A549 (cell line): Measurements from ENCODE around the gene KCNJ9. TPM values are rescaled to one million over a fixed set of nuclear protein-coding genes. Genes with fewer than 3 reads are reported as not detected.

ENCODE experiments used
- ATAC-seq, 2 experiments: fragments of 200-7000 bp in 1 of 2; fragments of >200 bp in 1 of 2; cut with Nextera tagmentation in 1 of 2; cut with Tn5 transposase in 1 of 2; 3 replicates each; pipeline versions ENCODE4 v1.8.0 to v1.9.1; 2018 to 2020; ENCODE audit warnings: mild to moderate bottlenecking in 1 of 2, moderate library complexity in 1 of 2
- CTCF ChIA-PET: fragments of 300-600 bp; sonication (Branson Sonifier 250); formaldehyde crosslinking; extraction: SDS; loops from one replicate; lab custom pipeline; 2021; ENCODE audit warnings: antibody characterized with exemption, inconsistent platforms; lab: Yijun Ruan, JAX
- POLR2A ChIA-PET: fragments of 350-600 bp; formaldehyde crosslinking; extraction: SDS; loops from one replicate; lab custom pipeline; 2021; ENCODE audit warnings: antibody characterized with exemption, inconsistent platforms; lab: Yijun Ruan, JAX
- DNase-seq, 2 experiments: peaks; one replicate each; pipeline versions ENCODE4 v3.0.0 to v3.0.0-alpha.2; 2011 to 2016; ENCODE audit warnings: low read depth in 1 of 2, low spot score in 1 of 2
- FAIRE-seq: peaks from 2 replicates; lab custom pipeline; 2011; peaks lifted over from hg19 to GRCh38; lab: Jason Lieb, UNC
- H3K27ac ChIP-seq, 2 experiments: fragments of >200 bp; sonication (Bioruptor Twin); formaldehyde crosslinking; 3 replicates each; pipeline ENCODE4 v1.5.1; 2016 to 2017
- H3K4me1 ChIP-seq: fragments of >200 bp; sonication (Bioruptor Twin); formaldehyde crosslinking; 3 replicates; pipeline ENCODE4 v1.6.1; 2016
- H3K4me2 ChIP-seq: fragments of >200 bp; sonication (Bioruptor Twin); formaldehyde crosslinking; 3 replicates; pipeline ENCODE4 v1.6.1; 2016
- H3K4me3 ChIP-seq: fragments of >200 bp; sonication (Bioruptor Twin); formaldehyde crosslinking; 3 replicates; pipeline ENCODE4 v1.5.1; 2016
- H3K9me3 ChIP-seq: fragments of >200 bp; sonication (Bioruptor Twin); formaldehyde crosslinking; 3 replicates; pipeline ENCODE4 v1.6.1; 2016
- EHF ChIP-seq: fragments of 250-450 bp; sonication (Bioruptor Pico); IDR thresholded peaks from 2 replicates; pipeline ENCODE4 v1.5.0; 2020; ENCODE audit warnings: mild to moderate bottlenecking
- FOXS1 ChIP-seq: fragments of 250-450 bp; sonication (Bioruptor Pico); IDR thresholded peaks from 2 replicates; pipeline ENCODE4 v1.5.0; 2020; ENCODE audit warnings: mild to moderate bottlenecking, moderate library complexity
- GATA3 ChIP-seq: IDR thresholded peaks from 2 replicates; pipeline ENCODE4 v1.6.1; 2012; ENCODE audit warnings: borderline replicate concordance
- HOXA7 ChIP-seq: fragments of 250-450 bp; sonication (Bioruptor Pico); IDR thresholded peaks from 2 replicates; pipeline ENCODE4 v1.5.0; 2020; ENCODE audit warnings: mild to moderate bottlenecking, moderate library complexity
- KDM5A ChIP-seq: fragments of 200-600 bp; sonication (generic); IDR thresholded peaks from 2 replicates; pipeline ENCODE4 v1.6.1; 2016; ENCODE audit warnings: antibody characterized with exemption, mild to moderate bottlenecking
- MAFK ChIP-seq: fragments of 450-650 bp; IDR thresholded peaks from 2 replicates; pipeline ENCODE4 v1.6.1; 2014; ENCODE audit not compliant: partially characterized antibody
- NPAS2 ChIP-seq: fragments of 250-450 bp; sonication (Bioruptor Pico); IDR thresholded peaks from 2 replicates; pipeline ENCODE4 v1.8.0; 2022; ENCODE audit warnings: mild to moderate bottlenecking, moderate library complexity, borderline replicate concordance
- POLR2A ChIP-seq: IDR thresholded peaks from 2 replicates; pipeline ENCODE4 v1.6.1; 2012; ENCODE audit warnings: mild to moderate bottlenecking, low read length
- RAD21 ChIP-seq, 2 experiments: fragments of >200 bp in 1 of 2; sonication (Bioruptor Twin) in 1 of 2; formaldehyde crosslinking in 1 of 2; IDR thresholded peaks in 1 of 2; conservative IDR thresholded peaks in 1 of 2; 2 replicates in 1 of 2; 3 replicates in 1 of 2; pipeline ENCODE4 v1.6.1; 2012 to 2018; ENCODE audit warnings: inconsistent platforms in 1 of 2
- ZFP36 ChIP-seq: fragments of 450-650 bp; IDR thresholded peaks from 2 replicates; pipeline ENCODE4 v1.6.1; 2014; ENCODE audit warnings: borderline replicate concordance; ENCODE audit not compliant: partially characterized antibody
- WGBS: methylation state at CpG from one replicate; pipeline ENCODE4 v1.1.6; 2017; ENCODE audit errors: missing lambda C conversion rate; 5-methylcytosine and 5-hydroxymethylcytosine counted together
- polyA plus RNA-seq, 4 experiments: library from polyadenylated mRNA; depleted of rRNA in 3 of 4; stranded (reverse); fragments of >200 nt; fragmentation: RNase III in 1 of 4; extraction: RNeasy Plus Mini Kit Qiagen cat#74134 plus additional on column Dnase treatment in 1 of 4; gene quantifications; 2 replicates in 3 of 4; 3 replicates in 1 of 4; pipeline ENCODE4 v1.2.3, GENCODE V29; 2011 to 2017
- TF ChIP-seq, protein P1 (sequence below): IDR thresholded peaks from 2 replicates; pipeline ENCODE4 v1.6.1; 2012
- TF ChIP-seq, protein P2 (sequence below): fragments of >200 bp; sonication (Bioruptor Twin); formaldehyde crosslinking; IDR thresholded peaks from 3 replicates; pipeline ENCODE4 v1.5.1; 2016
- TF ChIP-seq, protein P3 (sequence below): fragments of 250-450 bp; sonication (Bioruptor Pico); IDR thresholded peaks from 2 replicates; pipeline ENCODE4 v1.5.0; 2021; ENCODE audit warnings: mild to moderate bottlenecking, moderate library complexity, borderline replicate concordance
- TF ChIP-seq, protein P4 (sequence below): fragments of 150-350 bp; IDR thresholded peaks from 2 replicates; pipeline ENCODE4 v1.6.1; 2014; ENCODE audit warnings: low read depth, mild to moderate bottlenecking, low read length

Gene KCNJ9
- polyA plus RNA-seq, 2 of the 4 experiments (the other 2 are of a cell fraction) = not detected

DNA sequence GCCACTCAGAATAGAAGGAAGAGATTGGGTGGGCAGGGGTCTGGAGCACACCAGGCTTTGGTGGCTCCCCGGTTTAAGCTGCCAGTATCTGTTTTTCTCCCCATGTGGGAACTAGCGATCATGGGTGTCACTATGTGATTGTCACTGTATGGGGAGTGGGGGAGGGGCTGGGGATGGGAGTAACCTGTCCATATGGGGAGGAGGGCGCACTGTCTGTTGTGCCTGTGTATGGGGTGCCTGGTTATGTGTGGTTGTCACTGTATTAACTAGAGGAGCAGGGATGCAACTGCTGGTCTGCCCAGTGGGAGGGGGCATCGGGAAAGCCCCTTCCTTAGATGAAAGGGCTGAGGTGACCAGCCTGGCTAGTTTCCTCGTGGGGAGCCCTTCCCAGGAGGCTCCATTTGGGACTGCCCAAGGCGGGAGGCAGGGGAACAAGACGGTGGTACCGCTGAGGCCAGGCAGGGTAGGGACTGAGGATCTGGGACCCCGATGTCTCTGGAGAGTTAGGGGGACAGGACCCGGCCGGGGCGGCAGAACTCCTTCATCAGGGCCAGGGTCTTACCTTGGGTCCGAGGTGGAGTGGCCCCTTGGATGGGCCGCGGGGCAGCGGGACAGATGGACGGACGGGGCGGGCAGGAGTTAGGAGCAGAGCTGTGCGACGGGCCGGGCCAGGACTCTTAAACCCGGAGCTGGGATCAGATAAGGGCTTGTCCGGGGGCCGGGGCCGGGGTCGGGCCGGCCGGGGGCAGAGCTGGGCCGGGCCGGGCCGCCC lies 11.7 kb upstream of the KCNJ9 start, which contains the start of gene KCNJ10:
Gene KCNJ10, minus strand, starts transcription at position 701 of the 772 bp plus-strand sequence. CDS start 27,628 bp downstream, outside the sequence.
- ChIA-PET POLR2A (no interaction called here), CTCF (interaction anchor here (0.9 to 30.0 kb wide), 4 partner anchors 14 to 64 kb away, joined by 3 to 409 read pairs (median 14); partner anchors contain the start of gene KCNJ9)
- no peaks in the 10 kb centered on the region for H3K4me1 ChIP-seq
- no peak for TF ChIP-seq KDM5A
- 33% methylated on average over 18 of the region's 32 CpGs for WGBS
- FAIRE-seq (no peak), DNase-seq (no peak), ATAC-seq (peak; percentile 69 to 72)
- H3K27ac ChIP-seq = no peak within 1 kb of the TSS; a peak in 1 of 6 replicates
- peak within 1 kb of the TSS; percentile 48 for H3K4me3 ChIP-seq
- H3K4me2 ChIP-seq = peak within 1 kb of the TSS; percentile 91
- no peaks in the 10 kb centered on the region for H3K9me3 ChIP-seq

DNA sequence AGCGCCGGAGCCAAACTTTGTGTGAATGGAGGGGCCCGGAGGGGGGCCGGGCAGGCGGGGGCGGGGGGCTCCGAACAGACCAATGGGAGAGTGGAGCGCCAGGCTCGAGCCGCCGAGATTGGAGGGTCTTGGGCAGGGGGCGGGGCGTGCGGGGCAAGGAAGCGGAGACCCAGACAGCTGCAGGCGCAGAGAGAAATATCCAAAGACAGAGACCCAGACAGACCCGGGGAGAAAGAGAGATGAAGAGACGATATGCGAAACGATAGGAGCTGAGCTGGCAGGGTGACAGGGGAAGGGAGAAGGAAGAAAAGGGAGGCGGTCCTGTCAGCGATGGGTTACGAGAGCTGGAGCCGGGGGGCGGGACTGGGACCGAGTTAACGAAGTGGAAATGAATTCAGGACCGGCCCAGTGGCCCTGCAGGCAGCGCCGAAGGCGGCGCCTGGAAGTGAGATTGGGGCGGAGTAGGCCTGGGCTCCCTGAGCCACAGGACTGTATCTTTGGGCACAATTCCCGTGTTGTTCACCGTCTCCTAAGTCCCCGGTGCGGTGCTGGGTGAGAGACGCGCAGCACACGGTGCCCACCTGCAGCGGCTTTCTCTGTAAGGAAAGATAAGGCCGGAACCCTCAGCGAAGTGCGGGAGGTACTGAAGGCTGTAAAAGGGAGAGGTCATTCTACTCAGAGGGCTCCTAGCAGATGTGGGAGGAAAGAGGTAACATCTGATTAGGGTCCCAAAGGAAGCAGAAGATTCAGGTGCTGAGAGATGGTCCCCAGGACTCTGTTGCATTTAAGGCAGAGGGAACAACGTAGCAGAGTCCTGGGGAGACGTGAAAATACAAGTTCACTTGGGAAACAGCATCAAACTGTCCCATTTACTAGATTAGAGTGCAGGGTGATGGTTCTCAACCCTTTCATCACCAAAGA lies 10.8 kb upstream of the KCNJ9 start:
- Histone ChIP-seq H3K4me1 (no peaks in the 10 kb centered on the region), H3K4me2 (peak overlapping the region; percentile 91), H3K9me3 (no peaks in the 10 kb centered on the region), H3K27ac (no peak overlapping the region; a peak in 1 of 6 replicates), H3K4me3 (peak overlapping the region; percentile 48)
- ATAC-seq (peak; percentile 79 to 97), FAIRE-seq (no peak), DNase-seq (peak; percentile 36 to 67)
- TF ChIP-seq, protein P1, sequence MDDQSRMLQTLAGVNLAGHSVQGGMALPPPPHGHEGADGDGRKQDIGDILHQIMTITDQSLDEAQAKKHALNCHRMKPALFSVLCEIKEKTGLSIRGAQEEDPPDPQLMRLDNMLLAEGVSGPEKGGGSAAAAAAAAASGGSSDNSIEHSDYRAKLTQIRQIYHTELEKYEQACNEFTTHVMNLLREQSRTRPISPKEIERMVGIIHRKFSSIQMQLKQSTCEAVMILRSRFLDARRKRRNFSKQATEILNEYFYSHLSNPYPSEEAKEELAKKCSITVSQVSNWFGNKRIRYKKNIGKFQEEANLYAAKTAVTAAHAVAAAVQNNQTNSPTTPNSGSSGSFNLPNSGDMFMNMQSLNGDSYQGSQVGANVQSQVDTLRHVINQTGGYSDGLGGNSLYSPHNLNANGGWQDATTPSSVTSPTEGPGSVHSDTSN = no peak
- TF ChIP-seq HOXA7 = no peak
- TF ChIP-seq NPAS2 (CRISPR knock-in tag) = no peak
- TF ChIP-seq, protein P2, sequence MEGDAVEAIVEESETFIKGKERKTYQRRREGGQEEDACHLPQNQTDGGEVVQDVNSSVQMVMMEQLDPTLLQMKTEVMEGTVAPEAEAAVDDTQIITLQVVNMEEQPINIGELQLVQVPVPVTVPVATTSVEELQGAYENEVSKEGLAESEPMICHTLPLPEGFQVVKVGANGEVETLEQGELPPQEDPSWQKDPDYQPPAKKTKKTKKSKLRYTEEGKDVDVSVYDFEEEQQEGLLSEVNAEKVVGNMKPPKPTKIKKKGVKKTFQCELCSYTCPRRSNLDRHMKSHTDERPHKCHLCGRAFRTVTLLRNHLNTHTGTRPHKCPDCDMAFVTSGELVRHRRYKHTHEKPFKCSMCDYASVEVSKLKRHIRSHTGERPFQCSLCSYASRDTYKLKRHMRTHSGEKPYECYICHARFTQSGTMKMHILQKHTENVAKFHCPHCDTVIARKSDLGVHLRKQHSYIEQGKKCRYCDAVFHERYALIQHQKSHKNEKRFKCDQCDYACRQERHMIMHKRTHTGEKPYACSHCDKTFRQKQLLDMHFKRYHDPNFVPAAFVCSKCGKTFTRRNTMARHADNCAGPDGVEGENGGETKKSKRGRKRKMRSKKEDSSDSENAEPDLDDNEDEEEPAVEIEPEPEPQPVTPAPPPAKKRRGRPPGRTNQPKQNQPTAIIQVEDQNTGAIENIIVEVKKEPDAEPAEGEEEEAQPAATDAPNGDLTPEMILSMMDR = no peak
- TF ChIP-seq POLR2A = no peak
- 30% methylated on average over 31 of the region's 46 CpGs for WGBS
- POLR2A ChIA-PET = no interaction called here
- CTCF ChIA-PET = interaction anchor here (4.8 to 30.0 kb wide), 2 partner anchors 13 to 24 kb away, joined by 18 to 409 read pairs; partner anchors contain the start of gene KCNJ9

DNA sequence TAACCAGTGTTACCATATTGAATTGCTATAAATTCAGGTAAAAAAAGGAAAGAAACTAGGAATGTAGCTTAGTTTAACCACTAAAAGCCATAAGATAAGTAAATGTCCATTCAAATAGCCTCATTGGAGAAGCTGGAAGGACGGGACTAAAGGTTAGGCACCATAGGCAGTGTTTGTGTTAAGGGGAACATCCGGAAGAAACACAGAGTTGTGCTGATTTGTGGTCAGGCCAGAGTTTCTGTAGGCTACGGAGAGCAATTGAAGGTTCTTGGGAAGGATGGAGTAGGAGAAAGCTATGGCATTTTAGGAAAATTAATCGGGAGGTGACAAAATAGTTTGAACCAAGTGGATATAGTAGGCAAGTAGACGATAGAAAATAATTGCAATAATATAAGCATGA lies 10.0 kb upstream of the KCNJ9 start:
- DNase-seq = no peak
- POLR2A ChIA-PET = no interaction called here

More for the DNA sequence above, 10.0 kb upstream of the KCNJ9 start:
- H3K4me2 ChIP-seq = no peak overlapping the region
- H3K9me3 ChIP-seq = no peaks in the 10 kb centered on the region
- no peaks in the 10 kb centered on the region for H3K4me1 ChIP-seq
- 66% methylated on average over 5 of the region's 5 CpGs for WGBS
- TF ChIP-seq MAFK (no peak), RAD21 (conservative IDR thresholded peaks at IDR 0.05 in 1 of 2, IDR thresholded peaks at IDR 0.05 in 1 of 2) (no peak), ZFP36 (no peak), FOXS1 (CRISPR knock-in tag) (no peak), GATA3 (no peak), EHF (no peak)
- TF ChIP-seq, protein P1 = no peak
- TF ChIP-seq, protein P3, sequence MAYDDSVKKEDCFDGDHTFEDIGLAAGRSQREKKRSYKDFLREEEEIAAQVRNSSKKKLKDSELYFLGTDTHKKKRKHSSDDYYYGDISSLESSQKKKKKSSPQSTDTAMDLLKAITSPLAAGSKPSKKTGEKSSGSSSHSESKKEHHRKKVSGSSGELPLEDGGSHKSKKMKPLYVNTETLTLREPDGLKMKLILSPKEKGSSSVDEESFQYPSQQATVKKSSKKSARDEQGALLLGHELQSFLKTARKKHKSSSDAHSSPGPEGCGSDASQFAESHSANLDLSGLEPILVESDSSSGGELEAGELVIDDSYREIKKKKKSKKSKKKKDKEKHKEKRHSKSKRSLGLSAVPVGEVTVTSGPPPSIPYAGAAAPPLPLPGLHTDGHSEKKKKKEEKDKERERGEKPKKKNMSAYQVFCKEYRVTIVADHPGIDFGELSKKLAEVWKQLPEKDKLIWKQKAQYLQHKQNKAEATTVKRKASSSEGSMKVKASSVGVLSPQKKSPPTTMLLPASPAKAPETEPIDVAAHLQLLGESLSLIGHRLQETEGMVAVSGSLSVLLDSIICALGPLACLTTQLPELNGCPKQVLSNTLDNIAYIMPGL = no peak
- TF ChIP-seq, protein P4, sequence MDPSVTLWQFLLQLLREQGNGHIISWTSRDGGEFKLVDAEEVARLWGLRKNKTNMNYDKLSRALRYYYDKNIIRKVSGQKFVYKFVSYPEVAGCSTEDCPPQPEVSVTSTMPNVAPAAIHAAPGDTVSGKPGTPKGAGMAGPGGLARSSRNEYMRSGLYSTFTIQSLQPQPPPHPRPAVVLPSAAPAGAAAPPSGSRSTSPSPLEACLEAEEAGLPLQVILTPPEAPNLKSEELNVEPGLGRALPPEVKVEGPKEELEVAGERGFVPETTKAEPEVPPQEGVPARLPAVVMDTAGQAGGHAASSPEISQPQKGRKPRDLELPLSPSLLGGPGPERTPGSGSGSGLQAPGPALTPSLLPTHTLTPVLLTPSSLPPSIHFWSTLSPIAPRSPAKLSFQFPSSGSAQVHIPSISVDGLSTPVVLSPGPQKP = no peak
- CTCF ChIA-PET = interaction anchor here (1.2 to 30.0 kb wide), 4 partner anchors 12 to 30 kb away, joined by 4 to 409 read pairs (median 11); partner anchors contain the start of gene KCNJ9
- no peak overlapping the region for H3K27ac ChIP-seq
- ATAC-seq (no peak), FAIRE-seq (no peak)
- H3K4me3 ChIP-seq = no peak overlapping the region
